Stimulated activated CD4-positive, alpha-beta T cell treated with anti-CD3 and anti-CD28 coated beads, Interleukin-15, amount 100 ng/mL, for 1 hour (primary cell): ENCODE measurements around the gene FBXO40.

Source experiments
- DNase-seq, 2 donors: peaks; one replicate each; pipeline ENCODE4 v3.0.0-alpha.2; 2020; ENCODE audit warnings: low read depth in 1 of 2, low spot score in 1 of 2

FBXO40 gene

GRCh38 chr3:121606106-121606505, 12.9 kb downstream of the FBXO40 start:
- no peak for DNase-seq

DNA sequence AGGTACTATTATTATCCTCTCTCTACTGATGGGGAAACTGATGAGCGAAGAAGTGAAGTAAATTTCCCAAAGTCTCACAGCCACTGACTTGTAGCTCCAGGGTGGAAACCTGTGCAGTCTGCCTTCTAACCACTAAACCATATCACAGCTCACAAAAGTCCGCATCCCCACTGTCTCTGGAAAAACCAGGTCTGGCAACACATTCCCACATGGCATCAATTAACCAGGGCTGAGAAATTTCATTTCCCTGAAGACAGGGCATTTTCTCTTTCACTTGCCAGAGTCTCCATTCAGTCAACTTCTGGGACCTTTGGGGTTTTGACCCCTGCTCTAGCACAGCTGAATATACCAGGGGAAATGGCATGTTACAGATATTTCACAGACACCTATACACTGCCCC, 26.5 kb downstream of the FBXO40 start:
- DNase-seq: no peak

- DNase-seq: no peak
Measured at GRCh38 chr3:121621491-121621890, 28.3 kb downstream of the FBXO40 start.

- no peak for DNase-seq
Measured at GRCh38 chr3:121624147-121624899, 31.1 kb downstream of the FBXO40 start.

DNA sequence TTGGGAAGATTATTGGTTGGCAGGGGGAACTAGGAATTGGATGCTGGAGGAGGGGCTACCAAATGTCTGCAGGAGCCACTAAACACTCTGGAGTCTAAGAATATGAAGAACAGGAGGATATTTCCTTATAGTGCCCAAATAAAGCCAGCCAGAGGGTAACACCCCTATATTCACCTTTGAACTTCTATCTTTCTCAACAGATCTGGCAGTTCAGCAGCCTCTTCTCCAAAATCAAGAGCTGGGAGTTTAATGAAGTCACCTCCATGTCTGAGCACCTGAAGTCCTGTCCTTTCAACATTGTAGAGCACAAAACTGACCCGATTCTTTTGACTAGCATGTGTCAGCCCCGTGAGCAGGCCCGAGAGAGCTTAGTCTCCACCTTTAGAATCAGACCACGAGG, 33.3 kb downstream of the FBXO40 start:
- no peak for DNase-seq

DNA sequence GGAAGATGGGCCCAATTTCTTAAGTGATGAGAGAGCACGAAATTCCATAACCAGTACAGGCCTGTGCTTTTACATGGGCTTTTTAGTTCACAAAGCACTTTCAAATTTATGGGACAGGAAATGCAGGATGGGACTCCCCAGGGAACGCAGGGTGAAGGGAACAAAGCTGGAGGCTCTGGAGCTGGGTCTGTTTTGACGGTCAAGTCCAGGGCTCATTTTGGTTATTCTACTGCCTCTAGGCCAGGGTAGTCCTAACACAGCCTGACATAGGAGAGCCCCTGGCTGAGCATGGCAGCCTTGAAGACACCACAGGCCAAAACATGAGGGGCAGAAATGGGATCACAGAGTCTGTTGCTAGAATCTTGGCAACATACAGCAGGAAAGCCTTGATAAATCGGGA, 34.0 kb downstream of the FBXO40 start:
- no peak for DNase-seq

DNA sequence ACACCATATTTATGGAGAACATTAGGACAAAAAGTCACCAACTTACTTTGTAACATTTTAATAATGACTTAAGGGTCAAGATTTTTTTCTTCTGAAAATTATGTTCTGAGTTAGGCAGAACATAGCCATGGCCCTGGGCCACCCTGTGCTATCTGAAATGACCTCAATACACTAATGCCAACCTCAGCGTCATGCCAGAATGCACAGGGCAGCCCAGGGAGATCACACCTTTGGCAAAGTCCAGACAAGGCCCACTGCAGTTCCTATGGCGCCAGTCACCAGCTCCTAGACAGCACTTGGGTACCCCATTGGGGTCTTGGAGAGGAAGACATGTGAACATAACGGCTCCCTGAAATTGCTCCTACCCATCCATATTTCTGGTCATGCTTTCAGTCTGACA, 34.4 kb downstream of the FBXO40 start:
- no peak for DNase-seq

GRCh38 chr3:121629601-121630000, 36.4 kb downstream of the FBXO40 start:
- no peak for DNase-seq

DNA sequence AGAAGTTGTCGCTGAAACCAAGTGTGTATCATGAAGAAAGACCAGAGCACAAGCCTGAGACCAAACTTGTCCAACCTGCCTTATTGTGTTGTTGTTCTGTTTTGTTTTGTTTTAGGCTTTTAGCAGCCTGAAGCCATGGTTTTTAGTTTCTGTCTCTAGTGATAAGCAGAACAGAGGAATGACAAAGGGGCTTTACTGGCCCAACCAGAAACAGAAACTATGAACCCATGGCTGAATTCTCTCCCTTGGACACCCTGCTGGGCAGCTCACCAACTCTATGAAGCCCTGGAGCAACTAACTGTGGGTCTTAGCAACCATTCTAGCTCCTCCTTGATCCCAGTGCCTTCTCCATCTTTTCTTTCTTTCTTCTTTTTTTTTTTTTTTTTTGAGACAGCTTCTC, 37.2 kb downstream of the FBXO40 start:
- DNase-seq: no peak

DNA sequence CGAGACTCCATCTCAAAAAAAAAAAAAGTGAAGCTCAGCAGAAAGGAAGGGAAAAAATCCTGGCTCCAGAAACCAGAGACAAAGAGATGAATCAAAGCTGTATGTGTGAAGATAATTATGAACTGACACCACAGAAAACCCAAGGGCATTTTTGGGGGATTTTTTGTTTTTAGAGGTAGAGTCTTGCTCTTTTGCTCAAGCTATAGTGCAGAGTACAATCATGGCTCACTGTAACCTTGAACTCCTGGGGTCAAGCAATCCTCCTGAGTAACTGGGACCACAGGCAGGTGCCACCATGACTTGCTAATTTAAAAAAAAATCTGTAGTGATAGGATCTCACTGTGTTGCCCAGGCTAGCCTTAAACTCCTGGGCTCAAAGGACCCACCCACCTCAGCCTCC, 44.7 kb downstream of the FBXO40 start:
- no peak for DNase-seq

- no peak for DNase-seq
Measured at GRCh38 chr3:121641127-121641526, 47.9 kb downstream of the FBXO40 start.

GRCh38 chr3:121642601-121643314, 49.6 kb downstream of the FBXO40 start:
- no peak for DNase-seq

DNA sequence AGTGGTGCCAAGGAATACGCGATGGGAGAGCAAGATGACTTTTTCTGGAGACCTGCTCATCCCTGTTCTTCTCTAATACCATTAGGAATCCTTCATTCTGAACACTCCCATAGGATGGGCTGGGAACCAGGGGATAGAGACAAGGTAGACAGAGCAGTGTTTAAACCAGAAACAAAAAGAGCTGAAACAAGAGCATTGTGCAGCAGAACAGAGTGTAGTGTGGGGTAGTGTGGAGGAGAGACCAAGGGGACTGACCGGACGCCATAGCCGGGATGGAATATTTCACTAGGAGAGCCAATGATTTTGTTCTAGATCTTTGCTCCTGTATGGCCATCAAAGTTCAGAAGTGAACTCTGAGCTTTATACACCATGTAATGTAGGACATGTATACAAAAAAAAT, 51.9 kb downstream of the FBXO40 start:
- DNase-seq: no peak

DNA sequence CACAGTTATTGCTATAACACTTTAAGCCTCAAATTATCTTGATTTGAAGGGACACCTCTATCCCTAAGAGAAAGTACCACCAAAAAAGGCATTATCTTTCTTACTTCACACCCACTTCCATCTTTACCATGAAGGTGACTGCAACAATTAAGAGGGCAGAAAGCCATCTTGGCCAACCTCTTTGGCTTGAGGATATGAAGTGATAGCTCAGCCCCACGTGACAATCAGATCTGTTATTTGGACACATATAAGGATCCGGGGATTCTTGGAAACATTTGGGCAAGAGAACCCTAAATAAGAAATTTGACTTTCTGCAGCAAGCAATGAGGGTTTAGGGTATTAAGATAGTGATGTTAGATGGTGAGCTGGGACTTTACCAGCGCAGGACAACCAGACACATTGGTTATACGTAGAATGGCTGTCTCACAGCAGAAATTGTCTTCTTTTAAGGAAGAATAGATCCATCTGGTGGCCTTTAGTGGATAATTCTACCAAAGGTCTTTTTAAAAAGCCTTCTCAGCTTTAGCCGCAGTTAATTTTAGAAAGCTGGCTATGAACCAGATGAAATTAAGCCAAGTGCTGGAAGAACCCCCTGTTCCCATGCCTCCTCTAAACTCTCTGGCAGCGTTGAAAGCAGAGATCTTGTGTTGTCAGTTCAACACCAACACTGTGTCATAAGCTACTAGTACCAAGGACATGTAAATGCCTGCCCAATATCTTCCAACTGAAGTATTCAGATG, 55.2 kb downstream of the FBXO40 start:
- DNase-seq: no peak

DNA sequence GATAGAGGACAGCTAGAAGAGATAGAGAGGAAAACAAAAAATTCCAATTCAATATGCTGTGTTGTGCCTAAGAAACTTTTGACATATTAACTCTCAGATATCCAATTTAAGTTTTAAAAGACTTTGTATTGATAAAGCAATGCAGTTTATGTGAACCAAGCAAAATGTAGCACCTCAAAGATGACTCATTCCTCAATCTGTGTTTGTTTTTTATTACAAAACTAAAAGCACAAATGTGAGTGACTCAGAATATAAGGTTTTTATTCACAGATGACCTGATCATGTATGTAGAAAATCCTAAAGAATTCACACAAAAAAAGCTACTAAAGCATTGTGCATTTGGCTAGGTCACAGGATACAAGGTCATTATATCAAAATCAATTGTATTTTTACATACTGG, 56.5 kb downstream of the FBXO40 start:
- DNase-seq: no peak

DNA sequence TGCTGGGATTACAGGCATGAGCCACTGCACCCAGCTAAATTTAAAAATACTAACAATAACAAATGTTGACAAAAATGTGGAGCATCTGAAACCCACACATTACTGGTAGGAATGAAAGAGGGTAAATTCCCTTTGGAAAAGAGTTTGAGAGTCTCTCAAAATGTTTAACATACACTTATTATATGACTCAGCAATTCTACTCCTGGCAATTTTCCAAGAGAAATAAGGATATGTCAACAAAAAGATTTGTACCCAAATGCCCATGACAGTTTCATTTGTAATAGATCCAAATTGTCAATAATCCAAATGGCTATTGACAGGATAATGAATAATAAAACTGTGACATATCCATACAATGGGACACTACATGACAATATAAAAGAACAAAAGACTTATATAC, 58.5 kb downstream of the FBXO40 start:
- DNase-seq: no peak

DNA sequence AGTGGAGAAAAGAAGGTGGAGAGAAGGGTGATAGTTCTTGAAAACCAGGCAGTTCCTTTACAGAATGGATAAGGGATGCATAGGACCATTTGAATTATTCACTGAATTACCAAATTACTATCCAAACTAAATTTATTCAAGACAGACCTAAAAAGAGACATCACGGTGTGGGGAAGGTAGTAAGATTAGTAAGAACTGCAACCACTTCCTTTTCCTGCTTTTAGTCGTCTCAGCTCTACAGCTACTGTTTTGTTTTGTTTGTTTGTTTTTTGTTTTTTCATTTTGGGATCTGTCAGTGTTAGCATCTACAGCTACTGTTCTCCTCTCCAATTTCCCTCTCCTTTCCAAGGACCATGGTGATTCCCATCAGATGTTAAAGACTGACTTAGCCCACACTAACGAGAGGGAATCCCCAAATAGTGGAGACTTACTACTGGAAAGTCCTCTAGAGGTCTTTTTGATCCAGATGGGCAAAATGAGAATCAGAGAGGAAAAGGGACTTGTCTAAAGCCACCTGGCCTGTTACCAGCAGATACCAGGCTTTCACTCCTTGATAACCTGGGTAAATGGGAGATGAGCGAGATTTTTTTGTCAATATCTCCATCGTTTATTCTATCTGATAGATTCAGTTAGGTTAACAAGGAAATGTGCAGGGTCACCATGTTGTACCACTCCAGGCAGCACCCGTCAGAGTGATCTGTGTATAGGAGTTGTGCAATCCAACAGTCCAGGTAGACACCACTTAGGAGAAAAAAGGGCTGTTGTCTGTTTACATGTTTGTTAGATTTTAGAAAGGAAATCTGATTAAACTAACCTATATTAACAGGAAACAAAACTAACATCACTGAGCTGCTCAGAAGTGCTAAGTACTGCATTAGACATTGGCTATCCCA, 61.6 kb downstream of the FBXO40 start:
- DNase-seq: no peak

- DNase-seq: no peak
Measured at GRCh38 chr3:121658716-121659435, 65.7 kb downstream of the FBXO40 start.

GRCh38 chr3:121659586-121659985, 66.4 kb downstream of the FBXO40 start:
- DNase-seq: no peak

DNA sequence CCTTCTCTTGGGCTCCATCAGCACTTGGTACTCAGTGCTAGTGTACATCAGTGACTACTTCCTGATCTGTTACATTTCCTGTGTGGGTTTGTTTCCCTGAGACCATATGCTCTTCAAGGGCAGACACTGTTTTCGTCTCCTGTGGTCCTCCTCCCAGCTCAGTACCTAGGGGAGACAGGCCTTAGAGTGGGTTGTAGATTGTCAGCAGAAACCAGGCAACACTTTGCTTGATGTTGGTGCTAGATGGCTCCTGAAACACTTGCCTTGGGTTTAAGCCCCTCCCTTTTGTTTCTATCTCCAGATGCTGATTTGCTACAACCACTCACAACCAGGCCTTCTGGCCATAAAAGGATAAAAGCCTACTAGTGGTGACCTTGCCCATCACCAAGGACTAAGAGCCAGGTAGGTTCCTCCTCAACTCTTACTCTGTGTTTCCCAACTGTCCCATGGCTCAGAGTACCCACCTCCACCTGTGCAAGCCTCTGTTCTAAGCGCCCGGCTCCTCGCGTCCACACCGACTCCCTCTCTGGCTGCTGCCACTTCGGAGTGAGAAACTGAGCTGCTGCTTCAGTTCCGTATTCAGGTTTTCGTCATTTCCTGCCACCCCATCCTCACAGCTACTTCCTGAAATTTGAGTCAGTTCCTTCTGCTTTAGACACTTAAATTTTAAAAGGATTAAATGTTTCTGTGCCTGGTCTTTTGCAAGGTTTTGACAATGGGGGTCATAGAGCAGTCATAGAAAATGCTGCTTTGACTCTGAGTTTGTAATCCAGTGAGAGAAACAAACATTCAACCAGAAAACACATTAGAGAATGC, 67.4 kb downstream of the FBXO40 start, which contains the start of gene HCLS1:
Gene HCLS1 (minus strand): TSS at position 548 of the 816 bp plus-strand sequence. CDS start 2,556 bp downstream, outside the sequence.
- DNase-seq: peak; percentile 40 to 42
